GM18870 (cell line): ENCODE results near the gene ELMOD3.
A peak's percentile ranks its signal among the peaks of the same experiment; 100 is the strongest.
"Not testable (repeated sequence)": the region's sequence is repeated elsewhere in the genome, so short reads cannot be mapped to it uniquely, and the experiment has no call there.

Source experiments
- ATAC-seq: cut with Tn5 transposase; IDR thresholded peaks from one replicate; pipeline ENCODE4 v1.9.1; 2021; ENCODE audit warnings: moderate library complexity; ENCODE audit not compliant: unreplicated experiment

ELMOD3 gene

GRCh38 chr2:85400541-85401463, 46.2 kb downstream of the ELMOD3 start:
- no peak for ATAC-seq

- ATAC-seq, result no peak
These were observed 46.9 kb downstream of the ELMOD3 start for GRCh38 chr2:85401464-85401805.

- no peak for ATAC-seq
These were observed 47.3 kb downstream of the ELMOD3 start for GRCh38 chr2:85401844-85402243.

DNA sequence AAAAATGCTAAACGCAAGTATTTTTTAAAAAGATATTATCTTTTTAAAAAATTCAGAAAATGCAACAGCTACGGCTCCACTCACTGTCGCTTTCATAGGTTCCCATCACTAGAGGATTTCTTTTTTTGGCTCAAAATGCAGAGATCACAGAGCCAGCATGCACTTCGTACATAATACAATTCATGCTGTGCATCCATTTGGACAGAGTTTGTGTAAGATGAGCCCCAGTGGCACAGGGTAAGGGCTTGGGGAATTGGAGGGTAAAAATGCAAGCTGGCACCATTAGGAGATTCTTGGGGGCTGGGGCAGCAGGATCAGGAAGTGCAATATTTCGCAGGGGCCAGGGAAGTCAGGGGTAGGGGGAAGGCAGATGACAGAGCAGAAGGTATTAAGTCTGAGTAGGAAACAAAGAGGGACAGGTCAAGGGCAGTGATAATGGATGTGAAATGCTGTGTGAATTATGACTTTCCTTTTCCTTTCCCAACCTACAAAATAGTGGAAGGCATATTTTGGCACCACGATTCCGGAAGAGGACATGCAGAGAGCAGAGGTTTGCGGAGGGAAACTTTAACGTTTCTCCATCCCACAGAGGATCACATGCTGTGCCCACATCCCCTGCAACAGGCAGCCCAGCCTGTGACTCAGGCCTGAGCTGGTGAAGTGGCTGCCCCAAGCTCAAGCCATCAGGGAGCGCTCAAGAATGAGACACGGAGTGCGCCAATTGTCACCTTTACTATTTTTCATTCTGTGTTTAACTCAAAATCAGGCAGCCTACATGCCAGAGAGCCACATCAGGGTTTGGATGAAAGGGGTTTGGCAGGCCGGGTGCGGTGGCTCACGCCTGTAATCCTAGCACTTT, 50.9 kb downstream of the ELMOD3 start:
- ATAC-seq, result no peak

DNA sequence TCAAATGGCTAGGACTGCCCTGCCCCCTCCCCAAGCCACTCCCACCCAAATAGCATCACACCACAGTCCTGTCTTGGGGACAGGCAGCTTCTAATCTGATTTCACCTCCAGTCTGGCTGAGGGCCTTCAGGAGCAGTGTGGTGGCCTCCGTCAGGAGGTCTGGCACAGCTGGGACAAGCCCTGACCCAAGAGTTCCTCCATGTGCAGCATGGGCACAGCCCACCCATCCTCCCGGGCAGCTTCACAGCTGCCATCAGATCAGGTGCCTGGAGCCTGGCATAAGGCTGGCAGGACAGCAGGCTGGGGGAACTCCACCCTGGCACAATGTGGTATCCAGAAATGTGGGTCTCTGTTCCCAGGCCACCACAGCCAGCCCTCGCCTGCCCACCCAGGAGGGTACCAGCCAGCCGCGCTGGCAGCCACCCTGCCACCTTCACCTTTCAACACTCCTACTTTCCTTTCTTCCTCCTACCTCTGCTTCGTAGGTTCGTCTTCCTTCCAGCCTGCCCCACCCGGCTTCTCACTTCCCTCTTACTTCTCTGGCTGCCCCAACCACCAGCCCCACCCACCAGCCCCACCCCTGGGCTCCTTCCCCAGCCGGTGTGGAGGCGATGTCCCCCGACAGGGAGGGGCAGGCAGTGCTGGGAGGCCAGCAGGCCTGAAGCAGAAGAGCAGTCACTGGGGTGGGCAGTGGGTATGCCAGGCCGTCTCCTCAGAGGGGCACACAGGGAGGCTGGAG, 55.4 kb downstream of the ELMOD3 start, which contains the start of gene CAPG:
CAPG (minus strand) TSS at position 522 of the 739 bp plus-strand sequence. CDS start 8,221 bp downstream, outside the sequence.
- peak; percentile 37 for ATAC-seq

DNA sequence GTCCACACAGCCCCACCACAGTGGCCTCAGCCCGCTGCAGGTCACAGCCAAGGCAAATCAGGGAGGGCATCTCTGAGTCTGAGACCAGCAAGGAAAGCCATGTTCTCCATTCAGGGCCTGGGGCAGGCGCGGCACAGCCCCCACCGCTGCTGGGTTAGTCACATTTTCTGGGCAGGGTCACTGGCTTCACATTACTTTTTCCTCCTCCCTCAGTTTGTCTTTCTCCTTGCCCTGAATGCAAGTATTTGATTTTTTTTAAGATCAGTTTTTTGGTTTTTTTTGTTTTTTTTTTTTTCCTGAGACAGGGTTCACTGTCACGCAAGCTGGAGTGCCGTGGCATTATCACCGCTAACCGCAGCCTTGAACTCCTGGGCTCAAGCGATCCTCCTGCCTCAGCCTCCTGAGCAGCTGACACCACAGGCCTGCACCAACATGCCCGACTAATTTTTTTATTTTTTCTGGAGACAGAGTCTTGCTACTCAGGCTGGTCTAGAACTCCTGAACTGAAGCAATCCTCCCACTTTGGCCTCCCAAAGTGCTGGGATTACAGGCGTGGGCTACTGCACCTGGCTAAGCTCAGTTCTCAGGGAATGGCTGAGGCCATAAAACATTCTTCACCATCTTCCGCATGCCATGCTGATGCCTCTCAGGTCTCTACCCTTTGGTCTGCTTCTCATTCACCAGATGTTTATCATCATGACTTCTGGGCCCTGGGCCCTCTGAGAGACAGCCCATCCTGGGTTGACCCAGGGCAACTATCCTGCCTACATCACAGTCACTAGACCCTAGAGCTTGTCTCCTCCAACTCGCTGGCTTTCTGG, 56.2 kb downstream of the ELMOD3 start:
- ATAC-seq, result no peak

DNA sequence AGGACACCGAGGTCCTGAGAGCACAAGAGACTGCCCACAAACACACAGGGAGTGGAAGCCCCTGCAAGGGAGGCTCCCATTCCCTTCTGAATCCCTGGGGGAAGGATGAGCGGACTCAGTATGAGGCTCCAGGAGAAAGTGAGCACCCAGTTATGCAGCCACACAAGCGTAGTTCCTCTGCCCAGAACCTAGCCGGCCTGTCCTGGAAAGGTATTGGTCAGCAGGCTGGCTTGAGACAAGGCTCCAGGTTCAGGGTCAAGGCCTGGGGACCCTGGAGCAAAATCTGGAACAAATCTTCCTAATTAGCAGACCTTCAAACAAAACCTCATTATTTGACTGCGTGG, 56.8 kb downstream of the ELMOD3 start:
- ATAC-seq, result no peak

DNA sequence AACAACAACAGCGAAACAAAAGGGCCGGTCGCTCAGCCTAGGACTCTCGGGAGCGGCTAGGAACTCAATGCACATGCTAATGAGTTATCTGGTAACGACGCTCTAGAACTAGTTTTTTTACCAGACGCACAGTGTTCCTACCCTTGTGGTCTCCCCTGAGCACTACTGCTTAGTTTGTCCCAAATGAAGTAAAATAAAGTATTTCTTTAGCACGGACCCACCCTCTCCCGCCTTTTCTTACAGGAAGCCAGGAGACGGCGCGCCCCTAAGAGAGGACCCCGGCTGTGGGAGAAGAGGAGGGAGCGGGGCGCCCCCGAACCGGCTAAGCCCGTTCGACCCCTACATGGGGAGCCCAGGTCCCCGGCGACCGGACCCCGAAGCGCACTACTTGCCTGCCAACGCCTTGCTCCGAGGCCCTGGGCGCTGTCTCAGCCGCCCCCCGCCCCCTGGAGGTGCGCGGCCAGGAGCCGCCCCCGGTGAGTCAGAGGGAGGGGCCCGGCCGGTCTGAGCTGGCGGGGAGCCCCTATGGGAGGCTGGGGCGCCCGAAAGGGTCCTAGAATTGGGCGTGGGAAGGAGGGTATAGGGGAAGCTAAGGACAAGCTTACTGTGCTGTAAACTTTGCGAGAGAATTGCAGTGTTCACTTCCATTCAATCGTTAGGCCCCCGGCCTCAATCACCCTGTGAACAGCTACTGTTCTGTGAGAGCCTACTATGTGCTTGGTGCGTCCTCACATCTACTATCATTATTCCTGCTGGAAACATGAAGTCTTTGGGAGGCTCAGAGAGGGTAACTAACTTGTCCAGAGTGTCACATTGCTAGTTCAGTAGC, 59.2 kb downstream of the ELMOD3 start:
- no peak for ATAC-seq

DNA sequence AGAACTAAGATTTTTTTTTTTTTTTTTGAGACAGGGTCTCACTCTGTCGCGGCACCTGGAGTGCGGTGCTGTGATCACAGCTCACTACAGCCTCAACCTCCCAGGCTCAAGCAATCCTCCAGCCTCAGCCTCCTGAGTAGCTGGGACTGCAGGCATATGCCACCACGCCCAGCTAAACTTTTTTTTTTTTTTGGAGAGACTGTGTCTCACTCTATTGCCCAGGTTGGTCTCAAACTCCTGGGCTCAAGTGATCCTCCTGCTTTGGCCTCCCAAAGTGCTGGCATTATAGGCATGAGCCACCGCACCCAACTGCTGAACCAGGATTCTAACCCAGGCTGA, 59.8 kb downstream of the ELMOD3 start:
- not testable (repeated sequence) for ATAC-seq

DNA sequence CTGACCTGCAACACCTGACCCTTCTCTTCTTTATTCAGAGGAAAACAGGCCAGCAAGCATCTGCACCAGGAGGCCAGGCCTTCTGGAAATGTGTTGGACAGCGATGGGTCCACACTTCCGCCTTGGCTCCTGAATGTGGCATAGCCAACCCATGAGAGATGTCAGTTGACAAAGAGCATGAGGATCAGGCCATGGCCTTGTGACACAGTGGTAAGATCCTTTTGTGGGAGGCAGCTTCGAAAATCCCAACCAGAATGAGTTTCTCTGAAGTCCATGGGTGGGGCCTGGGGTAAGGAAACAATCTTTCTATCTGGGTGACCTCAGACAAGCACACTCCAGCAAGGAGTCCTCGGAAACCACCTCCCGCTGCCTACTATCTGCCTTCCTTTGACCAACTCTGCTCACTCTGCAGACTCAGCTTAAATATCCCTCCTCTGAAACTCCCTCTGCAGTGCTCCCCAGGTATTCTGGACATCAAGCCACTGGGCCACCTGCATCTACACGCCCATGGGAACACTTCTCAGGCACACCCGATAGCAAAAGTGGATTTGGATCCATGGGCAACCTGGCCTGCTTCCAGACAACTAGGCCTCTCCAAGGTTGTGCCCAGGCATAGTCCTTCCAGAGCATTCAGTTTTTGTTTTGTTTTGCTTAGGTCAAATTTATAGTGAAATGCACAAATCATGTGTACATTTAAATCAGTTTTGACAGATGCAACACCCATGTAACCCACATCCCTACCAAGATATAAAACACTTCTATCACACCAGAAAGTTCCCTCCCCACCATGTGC, 60.4 kb downstream of the ELMOD3 start:
- no peak for ATAC-seq

DNA sequence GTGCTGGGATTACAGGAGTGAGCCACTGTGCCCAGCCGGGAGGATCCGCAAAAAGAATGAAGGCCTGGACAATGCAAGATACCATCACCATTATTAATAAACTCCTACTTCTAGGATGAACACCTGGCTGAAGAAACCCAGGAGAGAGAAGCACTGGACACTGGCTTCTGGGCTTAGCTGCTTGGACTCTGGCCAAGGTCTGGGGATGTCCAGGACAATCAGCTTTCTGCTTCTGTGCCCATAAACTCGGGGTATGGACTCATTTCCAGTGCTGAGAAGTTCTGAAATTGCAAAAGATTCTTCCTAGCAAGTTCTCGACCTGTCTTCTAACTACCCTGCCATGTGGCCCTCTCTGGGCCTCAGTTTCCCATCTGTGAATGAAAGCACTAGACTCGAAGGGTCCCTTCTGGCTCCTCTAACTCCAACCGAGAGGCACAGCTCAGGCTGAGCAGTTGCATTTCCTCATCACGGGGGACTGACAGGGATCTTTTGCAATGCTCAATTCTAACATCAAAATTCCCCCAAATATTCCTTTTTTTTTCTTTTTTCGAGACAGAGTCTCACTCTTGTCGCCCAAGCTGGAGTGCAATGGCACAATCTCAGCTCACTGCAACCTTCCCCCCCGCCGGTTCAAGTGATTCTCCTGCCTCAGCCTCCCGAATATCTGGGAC, 61.5 kb downstream of the ELMOD3 start:
- ATAC-seq, result no peak

GRCh38 chr2:85418132-85419008, 63.8 kb downstream of the ELMOD3 start, which contains the start of gene SH2D6:
Gene SH2D6, plus strand, starts transcription at chr2:85418714. Its CDS starts 10,752 bp downstream, at chr2:85429466.
- ATAC-seq, result peak; percentile 55

GRCh38 chr2:85419009-85419675, 64.6 kb downstream of the ELMOD3 start:
- no peak for ATAC-seq

DNA sequence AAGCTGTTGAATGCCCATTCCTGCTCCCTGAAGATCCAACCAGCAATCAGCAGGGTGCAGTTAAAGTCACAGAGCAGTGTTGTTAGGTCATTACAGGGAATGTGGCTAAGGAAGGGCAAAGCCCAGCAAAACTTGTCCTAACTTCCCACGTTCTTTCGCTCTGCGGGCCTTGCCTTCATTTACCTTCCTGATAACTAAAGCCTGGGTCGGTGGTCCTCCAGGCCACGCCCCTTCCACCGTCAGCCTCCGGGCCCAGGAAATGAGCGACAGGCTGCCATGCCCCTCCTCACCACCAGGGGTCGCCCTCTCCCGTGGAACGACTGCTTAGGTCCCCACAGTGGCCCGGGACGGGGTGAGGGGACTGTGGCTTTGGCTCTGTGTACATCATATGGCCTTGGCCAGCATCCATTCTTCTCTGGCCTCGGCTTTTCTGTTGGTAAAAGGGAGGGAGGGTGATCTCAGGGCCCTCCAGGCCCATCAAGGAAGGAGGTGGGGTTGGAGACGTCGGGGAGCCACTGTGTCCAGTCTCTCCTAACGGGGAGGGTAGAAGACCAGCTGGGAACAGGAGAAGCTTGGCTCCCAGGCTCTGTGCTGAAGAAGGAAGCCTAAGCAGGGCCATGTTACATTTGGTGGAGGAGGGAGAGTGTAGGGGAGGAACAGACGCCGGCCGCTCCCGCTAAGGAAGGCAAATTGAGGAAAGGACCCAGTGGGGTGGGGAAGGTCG, 66.1 kb downstream of the ELMOD3 start:
- ATAC-seq, result peak; percentile 71

DNA sequence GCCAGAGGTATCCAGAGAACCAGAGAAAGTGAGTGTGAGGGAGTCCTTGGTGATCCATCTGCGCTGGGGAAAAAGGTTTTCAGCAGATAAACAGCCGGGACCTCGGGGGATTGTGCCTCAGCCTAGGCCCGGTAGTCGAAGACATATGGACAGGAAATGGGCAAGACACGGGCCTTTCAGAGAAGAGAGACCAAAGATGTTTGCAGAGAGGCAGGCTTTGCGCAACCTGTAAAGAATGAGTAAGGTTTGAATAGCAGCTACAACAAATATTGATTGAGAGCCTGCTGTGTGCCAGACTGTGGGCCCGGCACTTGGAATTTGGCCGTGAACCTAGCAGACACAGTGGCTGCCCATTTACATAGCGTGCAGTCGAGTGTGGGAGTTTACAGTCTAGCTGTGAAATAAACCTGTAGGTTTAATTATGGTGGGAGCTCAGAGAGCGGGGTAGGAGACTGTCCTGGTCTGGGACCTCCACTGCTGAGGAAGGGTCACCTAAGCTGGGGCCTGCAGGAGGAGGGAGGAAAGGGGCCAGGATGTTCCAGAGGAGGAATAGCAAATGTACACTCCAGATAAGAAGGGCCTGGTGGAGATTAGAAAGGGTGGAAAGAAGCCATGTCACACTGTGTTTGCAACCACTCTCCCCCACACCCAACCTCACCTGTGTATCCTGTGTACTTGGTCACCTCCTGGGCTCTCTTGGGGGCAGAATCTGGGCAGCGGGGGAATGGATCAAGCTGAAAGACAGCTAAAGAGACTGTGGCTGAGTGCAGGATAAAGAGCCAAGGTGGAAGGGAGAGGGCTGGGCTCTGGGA, 66.9 kb downstream of the ELMOD3 start:
- ATAC-seq, result no peak
